GOT3 (cell line): ENCODE measurements around the gene GLIS2.

ENCODE experiments used
- DNase-seq: peaks from one replicate; lab custom pipeline; 2025; ENCODE audit warnings: mixed read lengths; lab: John Stamatoyannopoulos, UW

The GLIS2 gene

GRCh38 chr16:4315186-4316107 lies at the start of gene GLIS2:
TSS of gene GLIS2 (plus strand) at chr16:4316067. CDS start at chr16:4332281, 16,214 bp downstream.
- no peak for DNase-seq

GRCh38 chr16:4266372-4266771 lies 49.5 kb upstream of the GLIS2 start:
- DNase-seq = no peak

- no peak for DNase-seq
These were observed 45.8 kb upstream of the GLIS2 start for GRCh38 chr16:4270091-4270490.

- no peak for DNase-seq
These were observed 45.3 kb upstream of the GLIS2 start for GRCh38 chr16:4270595-4270994.

- DNase-seq = peak; percentile 68
These were observed 44.4 kb upstream of the GLIS2 start for GRCh38 chr16:4271176-4272113.

- DNase-seq = no peak
These were observed 43.5 kb upstream of the GLIS2 start for GRCh38 chr16:4272114-4272956.

GRCh38 chr16:4273858-4274311 lies 42.0 kb upstream of the GLIS2 start:
- DNase-seq = no peak

- no peak for DNase-seq
These were observed 40.0 kb upstream of the GLIS2 start for GRCh38 chr16:4275861-4276260.

- no peak for DNase-seq
These were observed 37.8 kb upstream of the GLIS2 start for GRCh38 chr16:4277987-4278513.

GRCh38 chr16:4280625-4281024 lies 35.2 kb upstream of the GLIS2 start:
- DNase-seq = no peak

- DNase-seq = no peak
These were observed 32.4 kb upstream of the GLIS2 start for GRCh38 chr16:4283441-4283840.

- no peak for DNase-seq
These were observed 31.9 kb upstream of the GLIS2 start for GRCh38 chr16:4283939-4284338.

GRCh38 chr16:4285167-4285566 lies 30.7 kb upstream of the GLIS2 start:
- DNase-seq = no peak

GRCh38 chr16:4288148-4288921 lies 27.5 kb upstream of the GLIS2 start:
- no peak for DNase-seq

GRCh38 chr16:4290236-4290830 lies 25.5 kb upstream of the GLIS2 start:
- no peak for DNase-seq

GRCh38 chr16:4291699-4292098 lies 24.2 kb upstream of the GLIS2 start:
- DNase-seq = no peak

GRCh38 chr16:4293181-4293716 lies 22.6 kb upstream of the GLIS2 start:
- DNase-seq = no peak

- no peak for DNase-seq
These were observed 21.9 kb upstream of the GLIS2 start for GRCh38 chr16:4293822-4294457.

- DNase-seq = no peak
These were observed 20.3 kb upstream of the GLIS2 start for GRCh38 chr16:4295581-4295980.
